ENCODE measurements around the gene ZNF14.
A peak's percentile ranks its signal among the peaks of the same experiment; 100 is the strongest.
"Not testable (repeated sequence)": the region's sequence is repeated elsewhere in the genome, so short reads cannot be mapped to it uniquely, and the experiment has no call there.

ZNF14 gene

GRCh38 chr19:19697589-19697988 is 35.3 kb downstream of the ZNF14 start:
- Histone ChIP-seq H2BK15ac (ENCODE audit: low read depth, poor library complexity, severe bottlenecking) (no peak overlapping the region), H3K14ac (ENCODE audit: low read length in 2 of 2) (no peak overlapping the region), H3K27me3 (ENCODE audit: control insufficient read depth in 1 of 2, insufficient read depth in 1 of 2, low read length in 2 of 2) (no peaks in the 10 kb centered on the region), H3K9me3 (ENCODE audit: control insufficient read depth, low read length) (peaks cover 72% of the 10 kb centered on the region), H4K91ac (ENCODE audit: low read length) (no peak overlapping the region), H3K4me1 (ENCODE audit: control insufficient read depth, insufficient read depth, low read depth, low read length) (no peaks in the 10 kb centered on the region), H3K18ac (ENCODE audit: low read depth in 1 of 2, low read length in 2 of 2) (no peak overlapping the region), H3K27ac (ENCODE audit: low read length, poor library complexity, severe bottlenecking) (no peak overlapping the region), H3K4me2 (ENCODE audit: low read length, poor library complexity, severe bottlenecking) (no peak overlapping the region), H2BK5ac (ENCODE audit: low read depth, low read length, poor library complexity, severe bottlenecking) (no peak overlapping the region), H3K4ac (ENCODE audit: low read depth in 1 of 2, low read length in 2 of 2) (no peak overlapping the region), H2BK120ac (ENCODE audit: low read depth, low read length) (no peak overlapping the region), H3K9ac (ENCODE audit: low read length) (no peak overlapping the region), H3K36me3 (ENCODE audit: control insufficient read depth in 1 of 2, insufficient read depth in 2 of 2, low read depth in 1 of 2, low read length in 2 of 2) (no peaks in the 10 kb centered on the region), H2BK12ac (ENCODE audit: low read length in 2 of 2) (no peak overlapping the region), H2AFZ (ENCODE audit: low read depth, low read length) (no peak overlapping the region), H2AK5ac (ENCODE audit: low read length, severe bottlenecking) (no peak overlapping the region), H3K79me1 (replicated peaks; ENCODE audit: low read length, poor library complexity, severe bottlenecking) (no peaks in the 10 kb centered on the region), H3K4me3 (ENCODE audit: insufficient read depth in 1 of 2, low read depth in 1 of 2, low read length in 2 of 2) (peak overlapping the region in 1 of 2 experiments; percentile 24), H3K23ac (ENCODE audit: low read length in 2 of 2) (no peak overlapping the region), H4K8ac (ENCODE audit: low read length) (no peak overlapping the region)
- no peak for DNase-seq
- 88% methylated on average over 5 of the region's 5 CpGs for WGBS

- Histone ChIP-seq H3K4me2 (ENCODE audit: low read length, poor library complexity, severe bottlenecking) (no peak overlapping the region), H3K18ac (ENCODE audit: low read depth in 1 of 2, low read length in 2 of 2) (no peak overlapping the region), H2AK5ac (ENCODE audit: low read length, severe bottlenecking) (no peak overlapping the region), H3K4ac (ENCODE audit: low read depth in 1 of 2, low read length in 2 of 2) (no peak overlapping the region), H3K27me3 (ENCODE audit: control insufficient read depth in 1 of 2, insufficient read depth in 1 of 2, low read length in 2 of 2) (no peaks in the 10 kb centered on the region), H2BK12ac (ENCODE audit: low read length in 2 of 2) (no peak overlapping the region), H3K36me3 (ENCODE audit: control insufficient read depth in 1 of 2, insufficient read depth in 2 of 2, low read depth in 1 of 2, low read length in 2 of 2) (no peaks in the 10 kb centered on the region), H2BK15ac (ENCODE audit: low read depth, poor library complexity, severe bottlenecking) (no peak overlapping the region), H3K4me1 (ENCODE audit: control insufficient read depth, insufficient read depth, low read depth, low read length) (no peaks in the 10 kb centered on the region), H3K79me1 (replicated peaks; ENCODE audit: low read length, poor library complexity, severe bottlenecking) (no peaks in the 10 kb centered on the region), H4K8ac (ENCODE audit: low read length) (no peak overlapping the region), H3K9ac (ENCODE audit: low read length) (no peak overlapping the region), H3K27ac (ENCODE audit: low read length, poor library complexity, severe bottlenecking) (no peak overlapping the region), H2AFZ (ENCODE audit: low read depth, low read length) (no peak overlapping the region), H2BK5ac (ENCODE audit: low read depth, low read length, poor library complexity, severe bottlenecking) (no peak overlapping the region), H3K14ac (ENCODE audit: low read length in 2 of 2) (no peak overlapping the region), H3K23ac (ENCODE audit: low read length in 2 of 2) (no peak overlapping the region), H3K9me3 (ENCODE audit: control insufficient read depth, low read length) (peaks cover 64% of the 10 kb centered on the region), H3K4me3 (ENCODE audit: insufficient read depth in 1 of 2, low read depth in 1 of 2, low read length in 2 of 2) (no peak overlapping the region), H4K91ac (ENCODE audit: low read length) (no peak overlapping the region), H2BK120ac (ENCODE audit: low read depth, low read length) (no peak overlapping the region)
- 46% methylated on average over 1 of the region's 2 CpGs for WGBS
- DNase-seq: no peak
Observed at GRCh38 chr19:19696386-19696785, 36.5 kb downstream of the ZNF14 start.

- Histone ChIP-seq H2BK5ac (ENCODE audit: low read depth, low read length, poor library complexity, severe bottlenecking) (no peak overlapping the region), H3K9ac (ENCODE audit: low read length) (no peak overlapping the region), H3K4ac (ENCODE audit: low read depth in 1 of 2, low read length in 2 of 2) (no peak overlapping the region), H3K9me3 (ENCODE audit: control insufficient read depth, low read length) (peaks cover 26% of the 10 kb centered on the region), H3K27ac (ENCODE audit: low read length, poor library complexity, severe bottlenecking) (no peak overlapping the region), H3K4me3 (ENCODE audit: insufficient read depth in 1 of 2, low read depth in 1 of 2, low read length in 2 of 2) (peak overlapping the region in 1 of 2 experiments; percentile 6), H3K23ac (ENCODE audit: low read length in 2 of 2) (no peak overlapping the region), H3K27me3 (ENCODE audit: control insufficient read depth in 1 of 2, insufficient read depth in 1 of 2, low read length in 2 of 2) (no peaks in the 10 kb centered on the region), H2BK15ac (ENCODE audit: low read depth, poor library complexity, severe bottlenecking) (no peak overlapping the region), H3K18ac (ENCODE audit: low read depth in 1 of 2, low read length in 2 of 2) (no peak overlapping the region), H3K14ac (ENCODE audit: low read length in 2 of 2) (no peak overlapping the region), H2AFZ (ENCODE audit: low read depth, low read length) (no peak overlapping the region), H4K91ac (ENCODE audit: low read length) (no peak overlapping the region), H2BK120ac (ENCODE audit: low read depth, low read length) (no peak overlapping the region), H4K8ac (ENCODE audit: low read length) (no peak overlapping the region), H3K4me2 (ENCODE audit: low read length, poor library complexity, severe bottlenecking) (no peak overlapping the region), H2BK12ac (ENCODE audit: low read length in 2 of 2) (no peak overlapping the region), H3K79me1 (replicated peaks; ENCODE audit: low read length, poor library complexity, severe bottlenecking) (no peaks in the 10 kb centered on the region), H3K36me3 (ENCODE audit: control insufficient read depth in 1 of 2, insufficient read depth in 2 of 2, low read depth in 1 of 2, low read length in 2 of 2) (no peaks in the 10 kb centered on the region), H2AK5ac (ENCODE audit: low read length, severe bottlenecking) (no peak overlapping the region), H3K4me1 (ENCODE audit: control insufficient read depth, insufficient read depth, low read depth, low read length) (no peaks in the 10 kb centered on the region)
- no peak for DNase-seq
- WGBS: 80% methylated on average over 9 of the region's 10 CpGs
Observed at GRCh38 chr19:19691683-19692082, 41.2 kb downstream of the ZNF14 start.

GRCh38 chr19:19689023-19689422 is 43.9 kb downstream of the ZNF14 start:
- not testable (repeated sequence) for H2BK120ac ChIP-seq (ENCODE audit: low read depth, low read length); H2BK5ac ChIP-seq (ENCODE audit: low read depth, low read length, poor library complexity, severe bottlenecking); DNase-seq; H2AFZ ChIP-seq (ENCODE audit: low read depth, low read length); H3K27ac ChIP-seq (ENCODE audit: low read length, poor library complexity, severe bottlenecking); H3K9ac ChIP-seq (ENCODE audit: low read length); H3K18ac ChIP-seq (ENCODE audit: low read depth in 1 of 2, low read length in 2 of 2); H3K79me1 ChIP-seq (replicated peaks; ENCODE audit: low read length, poor library complexity, severe bottlenecking); H2BK15ac ChIP-seq (ENCODE audit: low read depth, poor library complexity, severe bottlenecking); H3K4me1 ChIP-seq (ENCODE audit: control insufficient read depth, insufficient read depth, low read depth, low read length); H3K14ac ChIP-seq (ENCODE audit: low read length in 2 of 2); H3K4ac ChIP-seq (ENCODE audit: low read depth in 1 of 2, low read length in 2 of 2); H3K36me3 ChIP-seq (ENCODE audit: control insufficient read depth in 1 of 2, insufficient read depth in 2 of 2, low read depth in 1 of 2, low read length in 2 of 2); H3K27me3 ChIP-seq (ENCODE audit: control insufficient read depth in 1 of 2, insufficient read depth in 1 of 2, low read length in 2 of 2); H4K91ac ChIP-seq (ENCODE audit: low read length); H2AK5ac ChIP-seq (ENCODE audit: low read length, severe bottlenecking); H3K4me2 ChIP-seq (ENCODE audit: low read length, poor library complexity, severe bottlenecking); H4K8ac ChIP-seq (ENCODE audit: low read length); H3K23ac ChIP-seq (ENCODE audit: low read length in 2 of 2); H2BK12ac ChIP-seq (ENCODE audit: low read length in 2 of 2); H3K4me3 ChIP-seq (ENCODE audit: insufficient read depth in 1 of 2, low read depth in 1 of 2, low read length in 2 of 2)
- 95% methylated on average over 8 of the region's 10 CpGs for WGBS
- H3K9me3 ChIP-seq (ENCODE audit: control insufficient read depth, low read length): peaks cover 21% of the 10 kb centered on the region
